Testis (tissue), 2 donors: ENCODE data around the gene ESYT2.

Experiments used
- CTCF ChIP-seq, 3 experiments: fragments of 450-650 bp in 2 of 3; fragments of 200-600 bp in 1 of 3; sonication (generic) in 1 of 3; IDR thresholded peaks; one replicate each; pipeline ENCODE4 v1.5.1; 2016 to 2019; ENCODE audit warnings: antibody characterized with exemption in 3 of 3, mild to moderate bottlenecking in 2 of 3, moderate library complexity in 1 of 3
- POLR2A ChIP-seq: fragments of 450-650 bp; IDR thresholded peaks from one replicate; pipeline ENCODE4 v1.6.1; 2017; ENCODE audit warnings: antibody characterized with exemption, mild to moderate bottlenecking, moderate library complexity

- no peak for TF ChIP-seq CTCF (IDR thresholded peaks at IDR 0.05)
- TF ChIP-seq POLR2A, result no peak
These were observed 17.0 kb upstream of the ESYT2 start for GRCh38 chr7:158846304-158846703.
